Activated B cell treated with CpG ODN at 0.5 μM for 24 hours (primary cell): ENCODE results near the gene ZNF433. TPM values are rescaled to one million over a fixed set of nuclear protein-coding genes. Genes with fewer than 3 reads are reported as not detected.
A peak's percentile ranks its signal among the peaks of the same experiment; 100 is the strongest.
"Not testable (repeated sequence)": the region's sequence is repeated elsewhere in the genome, so short reads cannot be mapped to it uniquely, and the experiment has no call there.

Source experiments
- ATAC-seq: fragments of 200-7000 bp; cut with Tn5 transposase; one replicate; pipeline ENCODE4 v1.10.0; 2021; ENCODE audit warnings: low read depth, mild to moderate bottlenecking, moderate library complexity
- CTCF ChIA-PET: fragments of 350-600 bp; sonication (Branson Sonifier 250); formaldehyde crosslinking; loops from one replicate; lab custom pipeline; 2021; ENCODE audit warnings: antibody characterized with exemption; lab: Charles Lee
- POLR2A ChIA-PET: fragments of 350-600 bp; sonication (Branson Sonifier 250); formaldehyde crosslinking; loops from one replicate; lab custom pipeline; 2021; ENCODE audit warnings: antibody characterized with exemption; lab: Charles Lee
- DNase-seq: peaks from one replicate; pipeline ENCODE4 v3.0.0; 2022
- H3K27ac Mint-ChIP-seq: one replicate; pipeline ENCODE4 v1.8.0; 2020; ENCODE audit warnings: mixed read lengths
- H3K27me3 Mint-ChIP-seq: one replicate; pipeline ENCODE4 v1.8.0; 2021; ENCODE audit warnings: mixed read lengths
- H3K36me3 Mint-ChIP-seq: one replicate; pipeline ENCODE4 v1.8.0; 2021; ENCODE audit warnings: low read depth, mixed read lengths
- H3K4me1 Mint-ChIP-seq: one replicate; pipeline ENCODE4 v1.8.0; 2021; ENCODE audit warnings: mixed read lengths
- H3K4me3 Mint-ChIP-seq: one replicate; pipeline ENCODE4 v1.8.0; 2020; ENCODE audit warnings: mild to moderate bottlenecking, mixed read lengths
- H3K9me3 Mint-ChIP-seq: one replicate; pipeline ENCODE4 v1.8.0; 2020; ENCODE audit warnings: mixed read lengths
- CTCF ChIP-seq: fragments of 200-600 bp; IDR thresholded peaks from one replicate; pipeline ENCODE4 v1.8.0; 2022; ENCODE audit warnings: antibody characterized with exemption, mild to moderate bottlenecking
- intact Hi-C: fragments of 100-400 bp; cut with micrococcal nuclease; formaldehyde crosslinking; loops from one replicate; pipeline ENCODE4 v1.15.1; 2024
- total RNA-seq: library from RNA; stranded (reverse); gene quantifications from 2 replicates; pipeline ENCODE4 v1.2.3, GENCODE V29; 2022

ZNF433 gene
- 6.9 and 8.6 TPM in 2 replicates for total RNA-seq

GRCh38 chr19:12035220-12036172, at the start of gene ZNF433:
TSS of gene ZNF433 (minus strand) at chr19:12035679. CDS start at chr19:12035539, 140 bp downstream.
- DNase-seq (peak; percentile 80), ATAC-seq (peak; percentile 98)
- Mint-ChIP-seq H3K4me3 (peak within 1 kb of the TSS; percentile 92), H3K27me3 (no peaks in the 10 kb centered on the region), H3K27ac (peak within 1 kb of the TSS; percentile 74), H3K9me3 (no peaks in the 10 kb centered on the region), H3K4me1 (peaks cover 20% of the 10 kb centered on the region), H3K36me3 (no peaks in the 10 kb centered on the region)
- CTCF ChIA-PET: interaction anchor here (0.7 to 1.7 kb wide), 4 partner anchors 24 to 238 kb away, joined by 4 to 5 read pairs (median 4); no protein-coding TSS in a partner anchor
- intact Hi-C loops: loop anchor here (1.0 to 5.0 kb wide), 3 partner anchors 33 to 110 kb away; partner anchors contain the start of gene ZNF700
- POLR2A ChIA-PET: interaction anchor here (0.5 to 2.2 kb wide), 15 partner anchors 9 to 1482 kb away, joined by 3 to 13 read pairs (median 4); partner anchors contain the start of genes ZNF20, ZNF442, ZNF443 and ZNF700
- TF ChIP-seq CTCF: no peak

- H3K4me1 Mint-ChIP-seq, H3K27ac Mint-ChIP-seq, CTCF ChIA-PET, ATAC-seq, POLR2A ChIA-PET, DNase-seq, H3K27me3 Mint-ChIP-seq, H3K9me3 Mint-ChIP-seq, intact Hi-C loops, H3K4me3 Mint-ChIP-seq: not testable (repeated sequence)
- H3K36me3 Mint-ChIP-seq: peaks cover 30% of the 10 kb centered on the region
These were observed 47.9 kb upstream of the ZNF433 start for GRCh38 chr19:12083336-12083735.

GRCh38 chr19:12077375-12077774, 41.9 kb upstream of the ZNF433 start:
- no peak for TF ChIP-seq CTCF
- no peaks in the 10 kb centered on the region for H3K4me1 Mint-ChIP-seq
- intact Hi-C loops: no loop called here
- no peaks in the 10 kb centered on the region for H3K27me3 Mint-ChIP-seq
- no peak overlapping the region for H3K27ac Mint-ChIP-seq
- POLR2A ChIA-PET: interaction anchor here (0.6 kb wide), 1 partner anchor 11 kb away, joined by 4 read pairs; no protein-coding TSS in a partner anchor
- no peak for ATAC-seq
- H3K36me3 Mint-ChIP-seq: peaks cover 71% of the 10 kb centered on the region
- no peak overlapping the region for H3K4me3 Mint-ChIP-seq
- no peak for DNase-seq
- CTCF ChIA-PET: no interaction called here
- peaks cover 30% of the 10 kb centered on the region for H3K9me3 Mint-ChIP-seq

GRCh38 chr19:12076331-12076730, 40.9 kb upstream of the ZNF433 start:
- H3K4me1 Mint-ChIP-seq, DNase-seq, H3K27me3 Mint-ChIP-seq, H3K27ac Mint-ChIP-seq, intact Hi-C loops, ATAC-seq, CTCF ChIA-PET, H3K4me3 Mint-ChIP-seq, POLR2A ChIA-PET: not testable (repeated sequence)
- H3K36me3 Mint-ChIP-seq: peaks cover 74% of the 10 kb centered on the region
- H3K9me3 Mint-ChIP-seq: peaks cover 31% of the 10 kb centered on the region

- DNase-seq (no peak), ATAC-seq (no peak)
- no peak for TF ChIP-seq CTCF
- intact Hi-C loops: no loop called here
- H3K4me3 Mint-ChIP-seq: no peak overlapping the region
- peaks cover 77% of the 10 kb centered on the region for H3K36me3 Mint-ChIP-seq
- H3K4me1 Mint-ChIP-seq: no peaks in the 10 kb centered on the region
- ChIA-PET CTCF (no interaction called here), POLR2A (no interaction called here)
- peaks cover 37% of the 10 kb centered on the region for H3K9me3 Mint-ChIP-seq
- no peaks in the 10 kb centered on the region for H3K27me3 Mint-ChIP-seq
- H3K27ac Mint-ChIP-seq: no peak overlapping the region
These were observed 40.2 kb upstream of the ZNF433 start for GRCh38 chr19:12075538-12076139.
